ENCODE results near the gene PRELID3B.
"Not testable (repeated sequence)": the region's sequence is repeated elsewhere in the genome, so short reads cannot be mapped to it uniquely, and the experiment has no call there.

The PRELID3B gene

GRCh38 chr20:59050437-59050836 lies 7.9 kb upstream of the PRELID3B start:
- no peak for DNase-seq (ENCODE audit: low read depth in 1 of 2, low spot score in 1 of 2)

- DNase-seq (ENCODE audit: low read depth in 1 of 2, low spot score in 1 of 2), result no peak
Observed at GRCh38 chr20:59048681-59049030, 6.1 kb upstream of the PRELID3B start.

- DNase-seq (ENCODE audit: low read depth in 1 of 2, low spot score in 1 of 2), result no peak
Observed at GRCh38 chr20:59047938-59048680, 5.5 kb upstream of the PRELID3B start.

- no peak for DNase-seq (ENCODE audit: low read depth in 1 of 2, low spot score in 1 of 2)
Observed at GRCh38 chr20:59046862-59047261, 4.3 kb upstream of the PRELID3B start.

- no peak for DNase-seq (ENCODE audit: low read depth in 1 of 2, low spot score in 1 of 2)
Observed at GRCh38 chr20:59044796-59045195, 2.2 kb upstream of the PRELID3B start.

- no peak for DNase-seq (ENCODE audit: low read depth in 1 of 2, low spot score in 1 of 2)
Observed at GRCh38 chr20:59044295-59044694, 1.7 kb upstream of the PRELID3B start.

GRCh38 chr20:59043698-59044097 lies 1.1 kb upstream of the PRELID3B start:
- no peak for DNase-seq (ENCODE audit: low read depth in 1 of 2, low spot score in 1 of 2)

GRCh38 chr20:59042796-59043631 lies 428 bp upstream of the PRELID3B start:
- DNase-seq (ENCODE audit: low read depth in 1 of 2, low spot score in 1 of 2), result peak; percentile 92 to 94

GRCh38 chr20:59041487-59041886 lies 1.1 kb downstream of the PRELID3B start:
- not testable (repeated sequence) for DNase-seq (ENCODE audit: low read depth in 1 of 2, low spot score in 1 of 2)

- no peak for DNase-seq (ENCODE audit: low read depth in 1 of 2, low spot score in 1 of 2)
Observed at GRCh38 chr20:59040667-59041066, 1.9 kb downstream of the PRELID3B start.

- no peak for DNase-seq (ENCODE audit: low read depth in 1 of 2, low spot score in 1 of 2)
Observed at GRCh38 chr20:59039233-59039632, 3.4 kb downstream of the PRELID3B start.

- no peak for DNase-seq (ENCODE audit: low read depth in 1 of 2, low spot score in 1 of 2)
Observed at GRCh38 chr20:59037386-59037785, 5.2 kb downstream of the PRELID3B start.

GRCh38 chr20:59035381-59035780 lies 7.2 kb downstream of the PRELID3B start:
- DNase-seq (ENCODE audit: low read depth in 1 of 2, low spot score in 1 of 2), result no peak

GRCh38 chr20:59033616-59034165 lies 8.9 kb downstream of the PRELID3B start:
- no peak for DNase-seq (ENCODE audit: low read depth in 1 of 2, low spot score in 1 of 2)

- DNase-seq (ENCODE audit: low read depth in 1 of 2, low spot score in 1 of 2), result no peak
Observed at GRCh38 chr20:59033093-59033492, 9.5 kb downstream of the PRELID3B start.

- no peak for DNase-seq (ENCODE audit: low read depth in 1 of 2, low spot score in 1 of 2)
Observed at GRCh38 chr20:59032713-59033059, 9.9 kb downstream of the PRELID3B start.

- DNase-seq (ENCODE audit: low read depth in 1 of 2, low spot score in 1 of 2), result peak; percentile 97
Observed at GRCh38 chr20:59032023-59032712, 10.4 kb downstream of the PRELID3B start, which contains the start of gene ATP5F1E. Gene ATP5F1E, minus strand, starts transcription at chr20:59032335. Its CDS starts 84 bp downstream, at chr20:59032251.

- DNase-seq (ENCODE audit: low read depth in 1 of 2, low spot score in 1 of 2), result no peak
Observed at GRCh38 chr20:59031564-59032022, 11.0 kb downstream of the PRELID3B start.

GRCh38 chr20:59030911-59031563 lies 11.5 kb downstream of the PRELID3B start:
- DNase-seq (ENCODE audit: low read depth in 1 of 2, low spot score in 1 of 2), result no peak

- no peak for DNase-seq (ENCODE audit: low read depth in 1 of 2, low spot score in 1 of 2)
Observed at GRCh38 chr20:59028812-59029211, 13.8 kb downstream of the PRELID3B start.

- DNase-seq (ENCODE audit: low read depth in 1 of 2, low spot score in 1 of 2), result no peak
Observed at GRCh38 chr20:59027741-59028320, 14.8 kb downstream of the PRELID3B start.
